Activated T-helper 2 cell treated with anti-CD3 and anti-CD28 coated beads, Interferon-gamma antibody, Interleukin-2, Interleukin-4, amounts not matched to agents 10 μg/mL and 5 μg/mL and 100 μg/mL, durations not matched to agents 14 hours and 24 hours and 36 hours (primary cell): ENCODE measurements around the gene ZNF750. TPM values are rescaled to one million over a fixed set of nuclear protein-coding genes. Genes with fewer than 3 reads are reported as not detected.

Experiments used
- DNase-seq: peaks from one replicate; pipeline ENCODE4 v3.0.0; 2021; ENCODE audit warnings: low spot score
- H3K27ac Mint-ChIP-seq: one replicate; pipeline ENCODE4 v1.8.0; 2021; ENCODE audit warnings: mixed read lengths
- H3K27me3 Mint-ChIP-seq: one replicate; pipeline ENCODE4 v1.8.0; 2021; ENCODE audit warnings: low read depth, mixed read lengths
- H3K36me3 Mint-ChIP-seq: one replicate; pipeline ENCODE4 v1.8.0; 2021; ENCODE audit warnings: low read depth, mixed read lengths
- H3K4me1 Mint-ChIP-seq: one replicate; pipeline ENCODE4 v1.8.0; 2021; ENCODE audit warnings: low read depth, mixed read lengths
- H3K4me3 Mint-ChIP-seq: one replicate; pipeline ENCODE4 v1.8.0; 2021; ENCODE audit warnings: low read depth, mild to moderate bottlenecking, moderate library complexity, mixed read lengths
- H3K9me3 Mint-ChIP-seq: one replicate; pipeline ENCODE4 v1.8.0; 2021; ENCODE audit warnings: mixed read lengths
- intact Hi-C: fragments of 100-400 bp; cut with micrococcal nuclease; formaldehyde crosslinking; loops from one replicate; pipeline ENCODE4 v1.15.1; 2023
- total RNA-seq: library from RNA; stranded (reverse); gene quantifications from 2 replicates; pipeline ENCODE4 v1.2.3, GENCODE V29; 2022

Gene ZNF750
- total RNA-seq, 1 donor from 2014 or later: not detected

DNA sequence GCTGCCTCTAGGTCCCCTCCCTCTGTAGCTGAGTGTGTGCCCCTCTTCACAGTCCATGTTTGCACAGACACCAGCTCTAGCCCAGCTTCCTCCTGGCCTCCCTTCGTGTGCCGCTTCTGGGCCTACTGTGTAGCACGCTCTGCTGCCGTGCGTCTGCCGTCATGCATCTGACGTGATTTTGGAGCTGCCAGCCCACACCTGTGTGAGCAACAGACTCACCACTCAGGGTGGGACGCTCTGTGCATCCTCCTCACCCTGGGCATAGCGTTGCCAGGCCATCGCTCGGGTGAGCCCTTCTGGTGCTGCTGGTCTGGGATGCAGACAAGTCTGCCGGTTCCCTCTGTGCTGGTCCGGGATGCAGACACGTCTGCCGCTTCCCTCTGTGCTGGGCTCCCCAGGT lies 39.4 kb upstream of the ZNF750 start:
- no peak overlapping the region for H3K4me3 Mint-ChIP-seq
- H3K27ac Mint-ChIP-seq: peak overlapping the region; percentile 21

DNA sequence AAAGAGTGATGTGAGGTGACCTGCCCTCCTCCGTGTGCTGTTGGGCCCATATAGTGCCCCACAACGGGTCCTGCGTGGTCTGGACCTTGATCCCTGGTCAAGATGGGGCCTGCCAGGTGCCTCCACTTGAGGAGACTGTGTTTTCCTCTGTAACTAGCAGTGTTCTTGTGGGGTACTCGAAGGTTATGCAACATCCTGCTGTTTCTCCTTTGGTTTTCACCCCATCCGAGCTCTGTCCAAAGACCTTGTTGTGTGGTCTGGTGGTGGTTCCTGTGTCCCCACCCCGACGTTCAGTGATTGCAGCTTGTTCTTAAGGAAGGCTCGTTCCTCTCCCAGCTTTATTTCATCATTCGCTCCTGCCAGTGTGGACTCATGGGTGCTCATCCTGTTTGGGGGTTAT lies 38.7 kb upstream of the ZNF750 start:
- Mint-ChIP-seq H3K36me3 (peaks cover 39% of the 10 kb centered on the region), H3K27me3 (no peaks in the 10 kb centered on the region), H3K4me3 (no peak overlapping the region), H3K9me3 (no peaks in the 10 kb centered on the region), H3K27ac (peak overlapping the region; percentile 61), H3K4me1 (peaks cover 59% of the 10 kb centered on the region)
- DNase-seq: no peak
- intact Hi-C loops: no loop called here

More for the DNA sequence above, 39.4 kb upstream of the ZNF750 start:
- intact Hi-C loops: no loop called here
- no peaks in the 10 kb centered on the region for H3K9me3 Mint-ChIP-seq
- DNase-seq: no peak
- H3K36me3 Mint-ChIP-seq: peaks cover 44% of the 10 kb centered on the region
- H3K27me3 Mint-ChIP-seq: no peaks in the 10 kb centered on the region
- H3K4me1 Mint-ChIP-seq: peaks cover 66% of the 10 kb centered on the region

DNA sequence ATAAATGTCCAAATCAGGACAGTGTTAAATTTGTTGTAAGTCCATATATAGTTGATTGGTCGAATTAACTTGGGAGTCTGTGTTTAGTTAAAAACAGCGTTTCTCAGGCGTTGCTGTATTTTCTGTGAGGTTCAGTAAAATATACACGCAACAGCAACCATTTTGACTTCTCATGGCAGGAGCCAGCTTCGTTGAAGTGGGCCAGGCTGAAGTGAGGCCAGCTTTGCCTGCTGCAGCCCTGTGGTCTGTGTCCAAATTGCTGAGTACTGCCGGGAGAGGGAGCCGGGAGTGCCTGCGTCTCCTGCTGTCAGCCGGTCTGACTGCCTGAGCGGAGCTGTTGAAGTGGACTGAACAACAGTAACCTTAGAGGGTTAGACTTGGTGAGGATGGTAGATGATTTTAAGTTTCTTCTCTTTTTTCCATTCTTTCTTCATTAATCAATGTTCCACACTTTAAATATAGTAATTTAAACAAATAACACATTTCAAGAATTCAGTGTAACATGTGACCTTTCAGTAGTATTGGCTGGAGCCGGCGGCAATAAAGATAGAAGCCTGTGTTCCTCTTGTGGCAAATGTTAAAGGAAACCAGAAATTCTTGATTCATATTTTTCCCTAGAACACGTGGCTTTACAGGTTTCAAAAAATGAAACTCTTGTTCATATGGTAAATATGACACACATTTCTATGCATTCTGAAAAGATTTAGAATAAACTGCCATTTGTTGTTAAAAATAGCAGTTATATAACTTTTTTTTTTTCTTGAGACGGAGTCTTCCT lies 37.0 kb upstream of the ZNF750 start:
- Mint-ChIP-seq H3K9me3 (no peaks in the 10 kb centered on the region), H3K27ac (peak overlapping the region; percentile 60)
- DNase-seq: no peak

DNA sequence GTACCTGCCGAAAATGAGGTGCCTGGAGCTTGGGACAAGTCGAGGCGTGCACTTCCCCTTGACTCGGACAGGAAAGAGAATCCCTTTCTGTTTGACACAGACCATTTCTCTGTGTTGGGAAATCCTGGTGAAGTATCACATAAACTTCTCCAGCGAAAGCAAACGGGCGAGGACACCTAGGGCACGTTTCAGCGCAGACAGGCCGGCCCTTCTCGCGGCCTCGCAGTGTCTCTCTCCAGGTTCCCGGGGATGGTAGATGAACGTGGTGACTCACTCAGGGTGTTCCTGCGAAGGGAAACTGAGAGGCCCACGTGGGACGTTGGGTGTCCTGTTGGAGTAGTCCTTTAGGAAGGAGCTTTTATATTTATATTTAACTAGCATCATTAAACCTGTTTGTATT lies 36.3 kb upstream of the ZNF750 start:
- intact Hi-C loops: no loop called here
- Mint-ChIP-seq H3K36me3 (peaks cover 52% of the 10 kb centered on the region), H3K4me3 (no peak overlapping the region), H3K9me3 (no peaks in the 10 kb centered on the region), H3K27ac (peak overlapping the region; percentile 26), H3K4me1 (peaks cover 44% of the 10 kb centered on the region), H3K27me3 (no peaks in the 10 kb centered on the region)
- DNase-seq: no peak

More for the DNA sequence above, 37.0 kb upstream of the ZNF750 start:
- H3K4me3 Mint-ChIP-seq: no peak overlapping the region
- peaks cover 48% of the 10 kb centered on the region for H3K36me3 Mint-ChIP-seq
- intact Hi-C loops: loop anchor here (1.0 kb wide), 1 partner anchor 12 kb away; no protein-coding TSS in a partner anchor
- H3K4me1 Mint-ChIP-seq: peaks cover 48% of the 10 kb centered on the region
- H3K27me3 Mint-ChIP-seq: no peaks in the 10 kb centered on the region

DNA sequence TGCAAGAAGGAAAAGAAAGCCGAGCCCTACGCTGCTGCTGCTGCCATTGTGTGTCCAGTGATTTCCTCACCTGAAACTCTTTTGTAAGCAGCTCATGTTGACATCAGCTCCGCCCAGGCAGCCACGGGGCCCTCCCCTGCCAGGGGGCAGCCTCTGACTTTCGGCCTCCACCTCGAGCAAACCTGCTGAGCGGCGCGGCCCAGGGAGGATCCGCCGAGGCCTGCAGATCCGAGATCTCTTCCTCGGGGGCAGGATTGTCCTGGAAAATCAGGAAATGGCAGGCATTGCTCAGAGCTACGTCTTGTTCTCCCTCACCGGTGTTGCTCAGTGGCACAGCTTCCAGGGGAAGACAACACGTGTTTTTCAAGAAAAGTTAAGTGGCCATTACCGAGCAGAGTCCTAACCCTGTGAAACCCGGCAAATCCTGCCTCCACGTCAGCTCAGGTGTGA lies 35.6 kb upstream of the ZNF750 start:
- intact Hi-C loops: no loop called here
- Mint-ChIP-seq H3K4me1 (peaks cover 46% of the 10 kb centered on the region), H3K27ac (no peak overlapping the region), H3K36me3 (peaks cover 56% of the 10 kb centered on the region), H3K9me3 (no peaks in the 10 kb centered on the region), H3K27me3 (no peaks in the 10 kb centered on the region), H3K4me3 (no peak overlapping the region)
- DNase-seq: no peak

DNA sequence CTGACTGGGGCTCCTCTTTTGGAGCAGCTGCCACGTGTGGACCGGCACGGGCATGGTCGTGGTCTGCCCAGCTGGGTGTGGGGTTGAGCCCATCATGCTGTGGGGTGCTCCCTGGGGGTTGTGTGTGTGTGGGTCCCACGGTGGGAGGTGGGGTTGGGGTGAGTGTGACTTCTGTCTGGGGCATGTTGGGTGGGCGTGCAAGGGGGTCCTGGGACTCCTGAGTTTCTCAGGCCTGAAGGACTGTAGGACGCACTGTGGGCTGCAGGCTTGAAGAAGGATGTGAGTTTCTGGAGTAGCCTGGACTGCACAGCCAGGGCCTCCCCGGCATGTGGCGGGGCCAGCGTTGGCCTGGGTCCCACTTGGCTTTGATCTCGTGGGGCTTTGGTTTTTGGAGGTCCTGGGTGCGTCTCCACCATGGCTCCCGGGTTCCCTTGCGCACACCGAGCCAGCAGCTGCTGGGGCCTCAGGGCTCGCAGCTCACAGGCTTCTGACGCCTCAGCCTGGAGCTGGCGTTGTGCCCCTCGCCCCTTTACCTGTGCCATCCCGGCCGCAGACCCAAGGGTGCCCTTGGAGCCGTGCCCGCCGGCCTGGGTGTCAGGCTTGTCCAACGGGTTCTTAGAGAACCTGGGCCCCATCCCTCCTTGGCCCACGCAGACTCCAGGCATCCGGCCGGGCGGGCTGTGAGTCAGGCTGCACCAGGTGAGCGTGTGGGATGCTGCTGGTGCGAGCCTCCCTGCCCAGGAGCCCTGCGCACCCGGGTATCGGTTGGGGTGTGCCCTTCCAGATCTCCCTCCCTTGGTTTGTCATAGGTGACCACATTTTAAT lies 34.4 kb upstream of the ZNF750 start:
- H3K4me1 Mint-ChIP-seq: peaks cover 45% of the 10 kb centered on the region
- no peak for DNase-seq
- intact Hi-C loops: no loop called here
- no peaks in the 10 kb centered on the region for H3K9me3 Mint-ChIP-seq
- no peaks in the 10 kb centered on the region for H3K27me3 Mint-ChIP-seq
- peaks cover 52% of the 10 kb centered on the region for H3K36me3 Mint-ChIP-seq
- H3K27ac Mint-ChIP-seq: no peak overlapping the region
- H3K4me3 Mint-ChIP-seq: no peak overlapping the region

DNA sequence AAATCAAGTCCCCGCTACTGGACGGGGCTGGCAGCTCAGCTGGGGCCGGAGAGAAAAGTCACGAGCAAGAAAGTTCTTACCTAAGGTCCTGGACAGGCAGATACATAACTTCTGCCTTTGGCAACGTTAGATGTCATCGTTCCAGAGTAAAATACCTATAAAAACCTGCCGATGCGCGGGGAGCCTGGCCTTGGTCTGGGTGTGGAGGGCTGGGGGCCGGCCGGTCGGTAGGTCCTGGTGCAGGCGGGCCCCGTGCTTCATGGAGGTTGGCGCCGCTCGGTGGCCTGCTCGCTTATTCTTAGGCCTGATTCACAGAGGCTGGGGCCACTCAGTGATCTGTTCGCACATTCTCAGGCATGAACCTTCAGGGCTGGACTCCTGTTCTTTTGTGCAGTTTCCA lies 33.7 kb upstream of the ZNF750 start:
- no peaks in the 10 kb centered on the region for H3K27me3 Mint-ChIP-seq
- peaks cover 48% of the 10 kb centered on the region for H3K36me3 Mint-ChIP-seq
- no peak for DNase-seq
- no peak overlapping the region for H3K4me3 Mint-ChIP-seq
- no peaks in the 10 kb centered on the region for H3K9me3 Mint-ChIP-seq
- intact Hi-C loops: no loop called here
- H3K27ac Mint-ChIP-seq: no peak overlapping the region
- H3K4me1 Mint-ChIP-seq: peaks cover 42% of the 10 kb centered on the region

DNA sequence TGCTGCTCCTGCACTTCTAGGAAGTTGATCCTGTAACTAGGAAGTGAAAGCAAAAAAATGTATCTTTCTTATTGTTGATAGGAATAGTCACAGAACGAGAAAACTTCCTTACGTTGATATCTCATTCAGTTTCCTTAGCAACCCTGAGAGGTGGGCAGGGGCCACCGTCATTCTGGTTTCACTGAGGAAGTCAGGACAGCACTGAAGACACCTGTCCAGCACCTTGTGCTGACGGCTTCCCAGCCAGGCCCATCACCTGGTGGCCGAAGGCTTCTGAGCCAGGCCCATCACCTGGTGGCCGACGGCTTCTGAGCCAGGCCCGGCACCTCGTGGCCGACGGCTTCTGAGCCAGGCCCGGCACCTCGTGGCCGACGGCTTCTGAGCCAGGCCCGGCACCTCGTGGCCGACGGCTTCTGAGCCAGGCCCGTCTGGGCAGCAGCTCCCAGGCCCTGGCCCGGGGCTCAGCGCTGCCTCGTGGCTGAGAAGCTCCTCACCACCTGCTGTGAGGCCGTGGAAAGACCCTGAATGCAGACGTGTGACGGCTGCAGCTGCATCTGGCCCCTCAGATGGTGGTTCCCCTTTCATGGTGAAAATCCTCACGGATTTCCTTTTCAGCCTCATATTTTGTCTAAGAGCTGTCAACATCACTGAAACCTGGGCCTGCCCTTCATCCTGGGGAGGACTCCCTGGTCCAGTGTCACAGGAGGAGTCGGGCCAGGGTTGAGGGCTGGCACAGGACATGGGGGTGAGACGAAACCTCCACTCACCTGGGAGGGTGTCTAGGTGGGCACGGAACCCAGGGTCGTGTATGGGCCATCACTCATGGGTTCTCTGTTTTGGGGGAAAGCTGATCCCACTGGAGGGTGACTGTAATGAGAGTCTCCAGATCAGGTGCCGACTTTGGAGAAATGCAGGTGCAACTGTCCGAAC lies 33.0 kb upstream of the ZNF750 start:
- no peak overlapping the region for H3K27ac Mint-ChIP-seq
- H3K4me1 Mint-ChIP-seq: peaks cover 38% of the 10 kb centered on the region
- H3K9me3 Mint-ChIP-seq: no peaks in the 10 kb centered on the region
- no peaks in the 10 kb centered on the region for H3K27me3 Mint-ChIP-seq
- H3K4me3 Mint-ChIP-seq: no peak overlapping the region
- no peak for DNase-seq
- peaks cover 46% of the 10 kb centered on the region for H3K36me3 Mint-ChIP-seq
- intact Hi-C loops: no loop called here

DNA sequence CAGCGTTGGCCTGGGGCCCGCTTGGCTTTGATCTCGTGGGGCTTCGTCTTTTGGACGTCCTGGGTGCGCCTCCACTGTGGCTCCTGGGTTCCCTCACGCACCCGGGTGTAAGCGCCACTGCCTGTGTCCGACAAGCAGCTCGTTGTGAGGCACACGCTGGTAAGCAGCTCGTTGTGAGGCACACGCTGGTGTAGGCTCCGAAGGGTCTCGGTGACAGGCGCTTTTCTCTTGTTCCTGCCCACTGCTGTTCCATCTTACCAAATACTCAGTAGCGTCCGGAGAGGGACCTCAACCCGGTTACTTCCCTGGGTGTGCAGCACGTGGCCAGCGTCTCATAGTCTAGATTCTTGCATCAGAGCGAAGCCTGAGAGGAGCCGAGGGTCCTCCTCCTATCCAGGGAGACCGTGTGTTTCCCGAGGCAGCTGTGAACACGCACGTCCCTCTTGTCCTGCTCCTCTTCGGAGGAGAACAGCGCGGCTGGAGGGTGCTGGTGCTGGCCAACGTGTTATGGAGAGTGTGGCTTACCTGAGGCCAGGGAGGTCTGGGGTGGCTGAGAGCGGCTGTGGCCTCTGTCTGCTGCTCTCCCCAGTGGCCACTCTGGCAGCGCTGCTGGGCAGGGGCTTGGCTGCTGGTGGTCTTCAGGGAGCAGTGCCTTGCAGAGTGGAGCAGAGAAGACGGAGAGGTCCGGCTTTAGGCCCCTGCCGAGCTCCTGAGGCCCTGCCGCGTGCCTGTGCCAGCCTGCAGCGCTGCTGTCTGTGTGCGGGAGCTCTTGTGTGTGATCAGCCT lies 32.1 kb upstream of the ZNF750 start:
- DNase-seq: no peak
- H3K36me3 Mint-ChIP-seq: peaks cover 54% of the 10 kb centered on the region
- no peak overlapping the region for H3K27ac Mint-ChIP-seq
- no peaks in the 10 kb centered on the region for H3K27me3 Mint-ChIP-seq
- intact Hi-C loops: no loop called here
- H3K9me3 Mint-ChIP-seq: no peaks in the 10 kb centered on the region
- H3K4me3 Mint-ChIP-seq: no peak overlapping the region
- H3K4me1 Mint-ChIP-seq: peaks cover 39% of the 10 kb centered on the region

DNA sequence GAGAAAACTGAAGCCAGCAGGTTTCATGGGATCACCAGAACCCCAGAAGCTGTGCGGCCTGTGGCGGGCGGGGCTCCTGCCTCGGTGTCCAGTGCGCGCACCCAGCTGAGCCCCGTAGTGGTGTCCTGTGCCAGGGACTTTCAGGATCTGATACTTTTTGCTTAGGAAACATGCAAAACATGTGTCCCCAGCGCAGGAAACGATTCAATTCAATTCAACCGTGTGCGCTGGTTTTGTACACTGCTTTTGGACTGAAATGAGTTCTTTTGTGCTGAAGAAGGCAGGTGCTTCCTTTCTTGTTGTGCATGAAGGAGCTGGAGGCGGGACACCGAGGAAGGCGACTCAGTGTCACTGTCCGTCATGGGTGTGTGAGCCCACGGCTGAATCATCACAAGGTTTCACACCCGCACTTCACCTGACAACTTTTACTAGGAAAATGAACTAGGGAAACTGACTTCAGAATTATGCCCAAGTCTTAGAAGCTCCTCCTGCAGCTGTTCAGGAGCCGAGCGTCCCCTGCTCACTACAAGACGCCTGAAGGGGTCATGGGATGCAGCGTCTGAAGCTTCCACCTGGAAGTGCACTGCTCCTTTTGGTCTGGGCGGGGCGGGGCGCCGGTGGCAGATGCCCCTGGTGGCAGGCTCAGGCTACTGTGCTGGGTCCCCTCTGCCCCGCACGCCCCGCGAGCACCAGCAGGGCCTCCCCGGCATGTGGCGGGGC lies 31.4 kb upstream of the ZNF750 start:
- DNase-seq: no peak
- H3K27ac Mint-ChIP-seq: no peak overlapping the region
- peaks cover 54% of the 10 kb centered on the region for H3K36me3 Mint-ChIP-seq
- H3K4me1 Mint-ChIP-seq: peaks cover 34% of the 10 kb centered on the region
- H3K4me3 Mint-ChIP-seq: no peak overlapping the region
- H3K27me3 Mint-ChIP-seq: no peaks in the 10 kb centered on the region
- H3K9me3 Mint-ChIP-seq: no peaks in the 10 kb centered on the region
- intact Hi-C loops: no loop called here

DNA sequence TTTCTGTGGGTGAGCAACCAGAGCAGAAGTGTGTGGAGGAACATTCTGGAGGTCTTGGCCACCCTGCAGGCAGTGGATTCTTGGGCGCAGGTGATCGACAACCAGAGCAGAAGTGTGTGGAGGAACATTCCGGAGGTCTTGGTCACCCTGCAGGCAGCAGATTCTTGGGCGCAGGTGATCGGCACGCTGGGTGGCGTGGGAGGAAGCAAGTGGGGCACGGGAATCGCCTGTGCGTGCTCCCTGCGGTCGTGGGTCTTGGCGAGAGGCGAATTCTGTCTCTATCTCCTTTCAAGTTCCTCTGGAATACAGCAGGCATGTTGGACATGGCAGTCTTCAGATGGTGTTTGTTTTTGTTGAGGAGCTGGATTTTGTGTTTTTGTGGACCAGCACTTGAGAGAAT lies 30.7 kb upstream of the ZNF750 start:
- DNase-seq: no peak
- Mint-ChIP-seq H3K27me3 (no peaks in the 10 kb centered on the region), H3K9me3 (no peaks in the 10 kb centered on the region), H3K27ac (no peak overlapping the region), H3K4me1 (peaks cover 37% of the 10 kb centered on the region), H3K36me3 (peaks cover 50% of the 10 kb centered on the region), H3K4me3 (no peak overlapping the region)
- intact Hi-C loops: no loop called here
